OCI-LY3 (cell line): Measurements from ENCODE around the gene OR5H14.

Experiments
- H2AFZ ChIP-seq: fragments of 200-600, 300-600 bp; shearing (Covaris generic); 2 replicates; pipeline ENCODE4 v1.6.0; 2014; ENCODE audit warnings: antibody characterized with exemption, low read depth, low read length
- H3K27ac ChIP-seq: fragments of 200-600, 300-600 bp; sonication (generic); 2 replicates; pipeline ENCODE4 v1.5.1; 2014; ENCODE audit warnings: mild to moderate bottlenecking, low read length, moderate library complexity, mixed read lengths
- H3K27me3 ChIP-seq: fragments of 200-600, 300-600 bp; sonication (generic); 2 replicates; pipeline ENCODE4 v1.6.1; 2014; ENCODE audit warnings: low read depth, low read length, mixed read lengths
- H3K36me3 ChIP-seq: fragments of 200-600, 300-600 bp; sonication (generic); replicated peaks from 2 replicates; pipeline ENCODE3; 2014; ENCODE audit warnings: low read depth, low read length, mixed read lengths
- H3K4me1 ChIP-seq: fragments of 300-600, 200-600 bp; sonication (generic); 2 replicates; pipeline ENCODE4 v1.6.1; 2014; ENCODE audit warnings: low read length, mixed read lengths
- H3K4me2 ChIP-seq: fragments of 200-600, 300-600 bp; sonication (generic); 2 replicates; pipeline ENCODE4 v1.6.1; 2014; ENCODE audit warnings: low read length, mixed read lengths
- H3K4me3 ChIP-seq: fragments of 300-600, 200-600 bp; sonication (generic); 2 replicates; pipeline ENCODE4 v1.5.1; 2014; ENCODE audit warnings: antibody characterized with exemption, mild to moderate bottlenecking, low read length, moderate library complexity
- H3K79me2 ChIP-seq: fragments of 300-600, 200-600 bp; shearing (Covaris generic); 2 replicates; pipeline ENCODE4 v1.6.1; 2014; ENCODE audit warnings: mild to moderate bottlenecking, low read length, mixed read lengths
- H3K9ac ChIP-seq: fragments of 300-600, 200-600 bp; shearing (Covaris generic); 2 replicates; pipeline ENCODE4 v1.6.0; 2014; ENCODE audit warnings: mild to moderate bottlenecking, low read length, moderate library complexity
- H3K9me3 ChIP-seq: fragments of 200-600, 300-600 bp; shearing (Covaris generic); 2 replicates; pipeline ENCODE4 v1.6.1; 2014; ENCODE audit warnings: low read length, mixed read lengths; ENCODE audit not compliant: insufficient read depth
- H4K20me1 ChIP-seq: fragments of 200-600, 300-600 bp; sonication (generic); 2 replicates; pipeline ENCODE4 v1.6.1; 2016; ENCODE audit warnings: low read length, mixed read lengths; ENCODE audit not compliant: insufficient read depth
- EZH2phosphoT487 ChIP-seq: fragments of 200-600 bp; shearing (Covaris generic); IDR thresholded peaks from 2 replicates; pipeline ENCODE4 v1.6.1; 2018; ENCODE audit warnings: antibody characterized with exemption, mixed run types, low read depth
- TF ChIP-seq, protein P1 (sequence below): fragments of 200-600, 300-600 bp; sonication (generic); IDR thresholded peaks from 2 replicates; pipeline ENCODE4 v1.5.1; 2014; ENCODE audit warnings: antibody characterized with exemption, low read length, low read depth

The OR5H14 gene

GRCh38 chr3:98147179-98147578 lies at the start of gene OR5H14:
TSS of gene OR5H14 (plus strand) at chr3:98147479. CDS start at chr3:98149386, 1,907 bp downstream.
- TF ChIP-seq, protein P1, sequence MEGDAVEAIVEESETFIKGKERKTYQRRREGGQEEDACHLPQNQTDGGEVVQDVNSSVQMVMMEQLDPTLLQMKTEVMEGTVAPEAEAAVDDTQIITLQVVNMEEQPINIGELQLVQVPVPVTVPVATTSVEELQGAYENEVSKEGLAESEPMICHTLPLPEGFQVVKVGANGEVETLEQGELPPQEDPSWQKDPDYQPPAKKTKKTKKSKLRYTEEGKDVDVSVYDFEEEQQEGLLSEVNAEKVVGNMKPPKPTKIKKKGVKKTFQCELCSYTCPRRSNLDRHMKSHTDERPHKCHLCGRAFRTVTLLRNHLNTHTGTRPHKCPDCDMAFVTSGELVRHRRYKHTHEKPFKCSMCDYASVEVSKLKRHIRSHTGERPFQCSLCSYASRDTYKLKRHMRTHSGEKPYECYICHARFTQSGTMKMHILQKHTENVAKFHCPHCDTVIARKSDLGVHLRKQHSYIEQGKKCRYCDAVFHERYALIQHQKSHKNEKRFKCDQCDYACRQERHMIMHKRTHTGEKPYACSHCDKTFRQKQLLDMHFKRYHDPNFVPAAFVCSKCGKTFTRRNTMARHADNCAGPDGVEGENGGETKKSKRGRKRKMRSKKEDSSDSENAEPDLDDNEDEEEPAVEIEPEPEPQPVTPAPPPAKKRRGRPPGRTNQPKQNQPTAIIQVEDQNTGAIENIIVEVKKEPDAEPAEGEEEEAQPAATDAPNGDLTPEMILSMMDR: no peak
- no peak for TF ChIP-seq EZH2phosphoT487
- Histone ChIP-seq H3K4me2 (no peak within 1 kb of the TSS), H3K9ac (no peak within 1 kb of the TSS), H3K4me1 (0 out of 2 replicates have a peak, but pooled peaks cover 5% of the 10 kb centered on the region), H3K4me3 (no peak within 1 kb of the TSS), H3K9me3 (no peaks in the 10 kb centered on the region), H3K27ac (no peak within 1 kb of the TSS), H2AFZ (no peak within 1 kb of the TSS), H3K79me2 (no peaks in the 10 kb centered on the region), H3K36me3 (no peaks in the 10 kb centered on the region), H3K27me3 (no peaks in the 10 kb centered on the region), H4K20me1 (no peaks in the 10 kb centered on the region)

GRCh38 chr3:98099848-98100247 lies 47.4 kb upstream of the OR5H14 start:
- no peaks in the 10 kb centered on the region for H3K9me3 ChIP-seq
- no peaks in the 10 kb centered on the region for H3K79me2 ChIP-seq
- TF ChIP-seq, protein P1: no peak
- no peak for TF ChIP-seq EZH2phosphoT487
- no peaks in the 10 kb centered on the region for H3K27me3 ChIP-seq
- H3K9ac ChIP-seq: no peak overlapping the region
- H3K4me3 ChIP-seq: no peak overlapping the region
- H2AFZ ChIP-seq: no peak overlapping the region
- H3K36me3 ChIP-seq: no peaks in the 10 kb centered on the region
- H4K20me1 ChIP-seq: no peaks in the 10 kb centered on the region
- H3K4me1 ChIP-seq: no peaks in the 10 kb centered on the region
- no peak overlapping the region for H3K4me2 ChIP-seq
- no peak overlapping the region for H3K27ac ChIP-seq

GRCh38 chr3:98108162-98108561 lies 39.1 kb upstream of the OR5H14 start:
- H2AFZ ChIP-seq: no peak overlapping the region
- H3K9ac ChIP-seq: no peak overlapping the region
- no peaks in the 10 kb centered on the region for H3K9me3 ChIP-seq
- no peaks in the 10 kb centered on the region for H3K4me1 ChIP-seq
- no peak overlapping the region for H3K4me3 ChIP-seq
- no peaks in the 10 kb centered on the region for H3K79me2 ChIP-seq
- no peak for TF ChIP-seq EZH2phosphoT487
- TF ChIP-seq, protein P1: no peak
- no peaks in the 10 kb centered on the region for H3K36me3 ChIP-seq
- H3K4me2 ChIP-seq: no peak overlapping the region
- no peaks in the 10 kb centered on the region for H4K20me1 ChIP-seq
- no peak overlapping the region for H3K27ac ChIP-seq
- no peaks in the 10 kb centered on the region for H3K27me3 ChIP-seq

GRCh38 chr3:98109807-98110549 lies 37.3 kb upstream of the OR5H14 start:
- H3K4me2 ChIP-seq: no peak overlapping the region
- no peak overlapping the region for H3K4me3 ChIP-seq
- H2AFZ ChIP-seq: no peak overlapping the region
- no peaks in the 10 kb centered on the region for H3K79me2 ChIP-seq
- H3K4me1 ChIP-seq: no peaks in the 10 kb centered on the region
- H3K9ac ChIP-seq: no peak overlapping the region
- H3K36me3 ChIP-seq: no peaks in the 10 kb centered on the region
- no peaks in the 10 kb centered on the region for H3K9me3 ChIP-seq
- no peak overlapping the region for H3K27ac ChIP-seq
- TF ChIP-seq, protein P1: no peak
- no peak for TF ChIP-seq EZH2phosphoT487
- H4K20me1 ChIP-seq: no peaks in the 10 kb centered on the region
- no peaks in the 10 kb centered on the region for H3K27me3 ChIP-seq
